ENCODE data around the gene CHRND. TPM values are rescaled to one million over a fixed set of nuclear protein-coding genes. Genes with fewer than 3 reads are reported as not detected.

CHRND gene
- polyA plus RNA-seq, 1 donor from 2014 or later = not detected

DNA sequence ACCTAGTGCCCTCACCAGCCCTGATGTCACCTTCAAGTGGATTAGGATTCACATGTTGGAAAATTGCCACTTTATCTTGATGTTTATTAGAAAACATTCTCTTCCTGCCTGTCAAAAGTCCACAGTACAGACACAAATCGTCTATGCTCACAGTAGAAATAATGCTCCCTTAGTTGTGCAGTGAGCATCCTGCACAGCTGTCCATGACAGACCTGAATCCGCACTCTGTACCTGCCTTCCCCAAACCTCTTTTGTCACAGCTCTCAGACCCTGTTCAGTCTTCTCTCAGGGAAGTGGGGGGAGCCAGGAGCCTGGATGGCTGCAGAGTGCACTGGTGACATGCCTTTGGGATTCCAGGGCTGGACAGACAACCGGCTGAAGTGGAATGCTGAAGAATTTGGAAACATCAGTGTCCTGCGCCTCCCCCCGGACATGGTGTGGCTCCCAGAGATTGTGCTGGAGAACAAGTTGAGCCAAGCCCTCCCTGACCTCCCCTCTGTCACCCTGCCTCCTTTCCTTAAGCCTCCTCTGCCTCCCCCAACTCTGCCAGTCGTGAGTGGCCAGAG, 2.0 kb downstream of the CHRND start:
- H3K4me2 ChIP-seq (ENCODE audit: low read length) = no peak overlapping the region
- no peak overlapping the region for H3K27ac ChIP-seq (ENCODE audit: low read length)
- no peaks in the 10 kb centered on the region for H3K9me3 ChIP-seq (ENCODE audit: low read length)
- H3K79me2 ChIP-seq (replicated peaks; ENCODE audit: insufficient read depth, low read length) = no peaks in the 10 kb centered on the region
- no peaks in the 10 kb centered on the region for H3F3A ChIP-seq (ENCODE audit: insufficient read depth, low read length, poor library complexity, severe bottlenecking)
- H3K4me3 ChIP-seq (ENCODE audit: low read length) = no peak overlapping the region
- peaks cover 20% of the 10 kb centered on the region for H3K27me3 ChIP-seq (ENCODE audit: insufficient read depth, low read depth, low read length)
- H3K9ac ChIP-seq (ENCODE audit: low read length) = no peak overlapping the region
- no peak overlapping the region for H2AFZ ChIP-seq (ENCODE audit: low read depth, low read length)
- no peaks in the 10 kb centered on the region for H3K36me3 ChIP-seq (ENCODE audit: insufficient read depth, low read length)
- no peaks in the 10 kb centered on the region for H4K20me1 ChIP-seq (ENCODE audit: insufficient read depth)
- no peak for TF ChIP-seq TAF1 (IDR thresholded peaks at IDR 0.05; ENCODE audit: low read depth)
- TF ChIP-seq MXI1 (conservative IDR thresholded peaks at IDR 0.05; ENCODE audit: poor library complexity, severe bottlenecking) = no peak
- no peak for TF ChIP-seq POLR2AphosphoS5 (IDR thresholded peaks at IDR 0.05)
- TF ChIP-seq RAD21 (conservative IDR thresholded peaks at IDR 0.05) = no peak
- no peak for TF ChIP-seq EP300 (conservative IDR thresholded peaks at IDR 0.05; ENCODE audit: poor library complexity, severe bottlenecking)
- TF ChIP-seq, protein P1, sequence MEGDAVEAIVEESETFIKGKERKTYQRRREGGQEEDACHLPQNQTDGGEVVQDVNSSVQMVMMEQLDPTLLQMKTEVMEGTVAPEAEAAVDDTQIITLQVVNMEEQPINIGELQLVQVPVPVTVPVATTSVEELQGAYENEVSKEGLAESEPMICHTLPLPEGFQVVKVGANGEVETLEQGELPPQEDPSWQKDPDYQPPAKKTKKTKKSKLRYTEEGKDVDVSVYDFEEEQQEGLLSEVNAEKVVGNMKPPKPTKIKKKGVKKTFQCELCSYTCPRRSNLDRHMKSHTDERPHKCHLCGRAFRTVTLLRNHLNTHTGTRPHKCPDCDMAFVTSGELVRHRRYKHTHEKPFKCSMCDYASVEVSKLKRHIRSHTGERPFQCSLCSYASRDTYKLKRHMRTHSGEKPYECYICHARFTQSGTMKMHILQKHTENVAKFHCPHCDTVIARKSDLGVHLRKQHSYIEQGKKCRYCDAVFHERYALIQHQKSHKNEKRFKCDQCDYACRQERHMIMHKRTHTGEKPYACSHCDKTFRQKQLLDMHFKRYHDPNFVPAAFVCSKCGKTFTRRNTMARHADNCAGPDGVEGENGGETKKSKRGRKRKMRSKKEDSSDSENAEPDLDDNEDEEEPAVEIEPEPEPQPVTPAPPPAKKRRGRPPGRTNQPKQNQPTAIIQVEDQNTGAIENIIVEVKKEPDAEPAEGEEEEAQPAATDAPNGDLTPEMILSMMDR (IDR thresholded peaks at IDR 0.05; ENCODE audit: poor library complexity, severe bottlenecking) = no peak
- no peak for TF ChIP-seq SMC3 (conservative IDR thresholded peaks at IDR 0.05; ENCODE audit: poor library complexity)
- TF ChIP-seq, protein P2, sequence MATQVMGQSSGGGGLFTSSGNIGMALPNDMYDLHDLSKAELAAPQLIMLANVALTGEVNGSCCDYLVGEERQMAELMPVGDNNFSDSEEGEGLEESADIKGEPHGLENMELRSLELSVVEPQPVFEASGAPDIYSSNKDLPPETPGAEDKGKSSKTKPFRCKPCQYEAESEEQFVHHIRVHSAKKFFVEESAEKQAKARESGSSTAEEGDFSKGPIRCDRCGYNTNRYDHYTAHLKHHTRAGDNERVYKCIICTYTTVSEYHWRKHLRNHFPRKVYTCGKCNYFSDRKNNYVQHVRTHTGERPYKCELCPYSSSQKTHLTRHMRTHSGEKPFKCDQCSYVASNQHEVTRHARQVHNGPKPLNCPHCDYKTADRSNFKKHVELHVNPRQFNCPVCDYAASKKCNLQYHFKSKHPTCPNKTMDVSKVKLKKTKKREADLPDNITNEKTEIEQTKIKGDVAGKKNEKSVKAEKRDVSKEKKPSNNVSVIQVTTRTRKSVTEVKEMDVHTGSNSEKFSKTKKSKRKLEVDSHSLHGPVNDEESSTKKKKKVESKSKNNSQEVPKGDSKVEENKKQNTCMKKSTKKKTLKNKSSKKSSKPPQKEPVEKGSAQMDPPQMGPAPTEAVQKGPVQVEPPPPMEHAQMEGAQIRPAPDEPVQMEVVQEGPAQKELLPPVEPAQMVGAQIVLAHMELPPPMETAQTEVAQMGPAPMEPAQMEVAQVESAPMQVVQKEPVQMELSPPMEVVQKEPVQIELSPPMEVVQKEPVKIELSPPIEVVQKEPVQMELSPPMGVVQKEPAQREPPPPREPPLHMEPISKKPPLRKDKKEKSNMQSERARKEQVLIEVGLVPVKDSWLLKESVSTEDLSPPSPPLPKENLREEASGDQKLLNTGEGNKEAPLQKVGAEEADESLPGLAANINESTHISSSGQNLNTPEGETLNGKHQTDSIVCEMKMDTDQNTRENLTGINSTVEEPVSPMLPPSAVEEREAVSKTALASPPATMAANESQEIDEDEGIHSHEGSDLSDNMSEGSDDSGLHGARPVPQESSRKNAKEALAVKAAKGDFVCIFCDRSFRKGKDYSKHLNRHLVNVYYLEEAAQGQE (IDR thresholded peaks at IDR 0.05; ENCODE audit: borderline replicate concordance) = no peak
- TF ChIP-seq EZH2 (IDR thresholded peaks at IDR 0.05; ENCODE audit: borderline replicate concordance, insufficient read depth, low read length, poor library complexity, severe bottlenecking) = no peak
- no peaks in the 10 kb centered on the region for H3K9me2 ChIP-seq (ENCODE audit: insufficient read depth, low read length)

DNA sequence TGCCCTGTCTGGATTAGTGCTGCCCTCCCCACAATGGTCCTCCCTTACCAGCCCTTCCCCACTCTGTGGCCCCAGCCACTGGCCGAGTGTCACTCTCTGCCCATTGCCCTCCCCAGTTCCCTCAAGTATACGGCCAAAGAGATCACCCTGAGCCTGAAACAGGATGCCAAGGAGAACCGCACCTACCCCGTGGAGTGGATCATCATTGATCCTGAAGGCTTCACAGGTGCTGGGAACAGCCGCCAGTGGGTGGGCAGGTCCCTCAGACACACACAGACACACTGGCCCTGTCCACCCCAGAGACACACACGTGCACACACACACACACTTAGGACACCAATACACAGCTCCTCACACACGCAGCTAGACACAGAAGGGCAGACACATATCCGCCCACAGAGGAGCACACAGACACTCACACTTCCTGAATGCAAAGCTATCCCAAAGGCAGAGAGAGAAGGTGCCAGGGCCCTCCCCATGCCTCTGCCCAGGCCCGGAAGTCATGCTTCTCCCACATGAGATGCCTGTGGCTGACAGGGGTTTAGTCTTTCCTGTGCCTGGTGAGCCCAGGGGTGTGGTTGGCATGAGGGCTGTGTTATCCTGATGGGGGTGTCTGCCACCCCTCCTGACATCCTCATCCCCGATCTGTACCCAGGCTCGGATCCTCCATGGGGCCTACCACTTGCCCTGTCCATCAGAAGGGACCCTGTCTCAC, 2.9 kb downstream of the CHRND start:
- Histone ChIP-seq H3K9ac (ENCODE audit: low read length) (no peak overlapping the region), H3F3A (ENCODE audit: insufficient read depth, low read length, poor library complexity, severe bottlenecking) (no peaks in the 10 kb centered on the region), H3K4me3 (ENCODE audit: low read length) (no peak overlapping the region), H3K36me3 (ENCODE audit: insufficient read depth, low read length) (no peaks in the 10 kb centered on the region), H3K27ac (ENCODE audit: low read length) (no peak overlapping the region), H3K9me2 (ENCODE audit: insufficient read depth, low read length) (no peaks in the 10 kb centered on the region), H3K79me2 (replicated peaks; ENCODE audit: insufficient read depth, low read length) (no peaks in the 10 kb centered on the region), H3K4me2 (ENCODE audit: low read length) (no peak overlapping the region), H3K27me3 (ENCODE audit: insufficient read depth, low read depth, low read length) (peaks cover 10% of the 10 kb centered on the region), H4K20me1 (ENCODE audit: insufficient read depth) (no peaks in the 10 kb centered on the region), H3K9me3 (ENCODE audit: low read length) (no peaks in the 10 kb centered on the region), H2AFZ (ENCODE audit: low read depth, low read length) (no peak overlapping the region)
- TF ChIP-seq RAD21 (conservative IDR thresholded peaks at IDR 0.05) (no peak), EP300 (conservative IDR thresholded peaks at IDR 0.05; ENCODE audit: poor library complexity, severe bottlenecking) (no peak), TAF1 (IDR thresholded peaks at IDR 0.05; ENCODE audit: low read depth) (no peak), MXI1 (conservative IDR thresholded peaks at IDR 0.05; ENCODE audit: poor library complexity, severe bottlenecking) (no peak), EZH2 (IDR thresholded peaks at IDR 0.05; ENCODE audit: borderline replicate concordance, insufficient read depth, low read length, poor library complexity, severe bottlenecking) (no peak), POLR2AphosphoS5 (IDR thresholded peaks at IDR 0.05) (no peak), SMC3 (conservative IDR thresholded peaks at IDR 0.05; ENCODE audit: poor library complexity) (no peak)
- TF ChIP-seq, protein P1 (IDR thresholded peaks at IDR 0.05; ENCODE audit: poor library complexity, severe bottlenecking) = no peak
- TF ChIP-seq, protein P2 (IDR thresholded peaks at IDR 0.05; ENCODE audit: borderline replicate concordance) = no peak

Data from neural cell (in vitro differentiated cells).